Activated CD4-positive, alpha-beta T cell treated with anti-CD3 and anti-CD28 coated beads, Interleukin-2, amount 10 ng/mL, durations not matched to agents 7 days and 5 days (primary cell): ENCODE measurements around the gene NHP2. TPM values are rescaled to one million over a fixed set of nuclear protein-coding genes. Genes with fewer than 3 reads are reported as not detected.
"Not testable (repeated sequence)": the region's sequence is repeated elsewhere in the genome, so short reads cannot be mapped to it uniquely, and the experiment has no call there.

ENCODE experiments used
- CTCF ChIA-PET: fragments of 350-600 bp; sonication (Branson Sonifier 250); formaldehyde crosslinking; loops from one replicate; lab custom pipeline; 2021; ENCODE audit warnings: antibody characterized with exemption; lab: Charles Lee
- POLR2A ChIA-PET: fragments of 350-600 bp; sonication (Branson Sonifier 250); formaldehyde crosslinking; loops from one replicate; lab custom pipeline; 2021; ENCODE audit warnings: antibody characterized with exemption; lab: Charles Lee
- DNase-seq: peaks from one replicate; pipeline ENCODE4 v3.0.0-alpha.2; 2020
- H3K27ac Mint-ChIP-seq: one replicate; pipeline ENCODE4 v1.8.0; 2021; ENCODE audit warnings: mild to moderate bottlenecking, moderate library complexity, mixed read lengths
- H3K27me3 Mint-ChIP-seq: one replicate; pipeline ENCODE4 v1.8.0; 2021; ENCODE audit warnings: mixed read lengths
- H3K36me3 Mint-ChIP-seq: one replicate; pipeline ENCODE4 v1.8.0; 2021; ENCODE audit warnings: low read depth, mixed read lengths
- H3K4me1 Mint-ChIP-seq: one replicate; pipeline ENCODE4 v1.8.0; 2021; ENCODE audit warnings: mixed read lengths
- H3K4me3 Mint-ChIP-seq: one replicate; pipeline ENCODE4 v1.8.0; 2021; ENCODE audit warnings: mild to moderate bottlenecking, moderate library complexity, mixed read lengths
- H3K9me3 Mint-ChIP-seq: one replicate; pipeline ENCODE4 v1.8.0; 2021; ENCODE audit warnings: mixed read lengths
- total RNA-seq, 2 experiments: library from RNA; stranded (reverse); gene quantifications; one replicate each; pipeline ENCODE4 v1.2.3, GENCODE V29; 2021

NHP2 gene
- total RNA-seq, 2 experiments from 2014 or later = 145 TPM

DNA sequence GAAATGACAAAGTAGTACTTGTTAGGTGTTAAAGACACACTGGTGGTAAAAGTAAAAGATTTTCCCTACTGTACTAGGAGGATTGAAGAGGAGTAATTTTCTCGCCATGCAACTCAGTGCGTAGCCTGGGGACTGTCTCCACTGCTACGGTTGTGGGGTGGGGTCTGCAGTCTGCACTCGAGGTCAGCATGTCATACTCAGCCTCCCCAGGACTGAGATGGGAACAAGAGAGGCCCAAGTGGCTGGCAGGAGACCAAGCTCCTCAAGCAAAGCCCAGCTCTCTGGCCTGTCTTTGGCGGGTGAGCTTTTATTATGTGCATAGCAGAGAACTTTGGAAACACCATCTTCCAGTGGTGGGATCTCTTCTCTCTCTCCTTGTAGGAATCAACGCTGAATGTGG, 10.4 kb downstream of the NHP2 start:
- Mint-ChIP-seq H3K27me3 (no peaks in the 10 kb centered on the region), H3K4me1 (peaks cover 1% of the 10 kb centered on the region), H3K36me3 (peaks cover 27% of the 10 kb centered on the region), H3K9me3 (no peaks in the 10 kb centered on the region), H3K27ac (no peak overlapping the region), H3K4me3 (no peak overlapping the region)
- CTCF ChIA-PET = interaction anchor here (0.8 to 2.3 kb wide), 6 partner anchors 9 to 67 kb away, joined by 3 to 21 read pairs (median 4); no protein-coding TSS in a partner anchor
- no peak for DNase-seq
- POLR2A ChIA-PET = no interaction called here

DNA sequence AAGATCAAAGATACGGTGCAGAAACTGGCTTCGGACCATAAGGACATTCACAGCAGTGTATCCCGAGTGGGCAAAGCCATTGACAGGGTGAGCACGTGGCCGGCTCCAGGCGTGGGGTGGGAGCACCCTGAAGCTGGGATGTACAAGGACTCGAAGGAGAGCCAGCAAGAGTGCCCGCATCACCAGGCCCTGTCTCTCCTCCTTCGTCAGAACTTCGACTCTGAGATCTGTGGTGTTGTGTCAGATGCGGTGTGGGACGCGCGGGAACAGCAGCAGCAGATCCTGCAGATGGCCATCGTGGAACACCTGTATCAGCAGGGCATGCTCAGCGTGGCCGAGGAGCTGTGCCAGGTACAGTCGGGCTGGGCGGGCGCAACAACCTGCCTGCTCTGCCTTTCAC, 11.0 kb downstream of the NHP2 start:
- Mint-ChIP-seq H3K36me3 (peaks cover 21% of the 10 kb centered on the region), H3K4me3 (no peak overlapping the region), H3K9me3 (no peaks in the 10 kb centered on the region), H3K4me1 (no peaks in the 10 kb centered on the region), H3K27me3 (no peaks in the 10 kb centered on the region), H3K27ac (no peak overlapping the region)
- CTCF ChIA-PET = interaction anchor here (0.9 to 2.3 kb wide), 4 partner anchors 10 to 66 kb away, joined by 3 to 21 read pairs (median 3); no protein-coding TSS in a partner anchor
- no peak for DNase-seq
- POLR2A ChIA-PET = interaction anchor here (0.8 kb wide), 1 partner anchor 11 kb away, joined by 3 read pairs; the partner anchor contains the start of gene NHP2

- DNase-seq = no peak
- H3K4me3 Mint-ChIP-seq = no peak overlapping the region
- H3K36me3 Mint-ChIP-seq = peaks cover 15% of the 10 kb centered on the region
- peaks cover 1% of the 10 kb centered on the region for H3K4me1 Mint-ChIP-seq
- POLR2A ChIA-PET = no interaction called here
- no peaks in the 10 kb centered on the region for H3K27me3 Mint-ChIP-seq
- no peaks in the 10 kb centered on the region for H3K9me3 Mint-ChIP-seq
- no peak overlapping the region for H3K27ac Mint-ChIP-seq
- CTCF ChIA-PET = interaction anchor here (0.6 to 1.2 kb wide), 3 partner anchors 8 to 189 kb away, joined by 3 read pairs; no protein-coding TSS in a partner anchor
Observed at GRCh38 chr5:178141550-178141949, 12.1 kb downstream of the NHP2 start.

DNA sequence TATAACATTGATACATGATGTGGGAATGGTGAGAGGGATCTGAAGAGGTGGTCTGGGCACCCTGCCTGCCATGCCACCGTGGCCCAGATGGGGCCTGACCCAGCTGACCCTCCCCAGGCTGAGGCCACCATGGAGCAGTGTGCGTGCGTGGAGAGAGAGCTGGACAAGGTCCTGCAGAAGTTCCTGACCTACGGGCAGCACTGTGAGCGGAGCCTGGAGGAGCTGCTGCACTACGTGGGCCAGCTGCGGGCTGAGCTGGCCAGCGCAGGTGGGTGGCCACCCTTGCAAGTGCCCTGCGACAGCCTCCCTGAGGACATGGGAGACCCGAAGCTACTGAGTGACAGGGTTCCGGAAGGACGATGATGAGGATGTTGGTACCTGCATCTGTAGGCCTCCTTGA, 15.7 kb downstream of the NHP2 start:
- ChIA-PET POLR2A (no interaction called here), CTCF (interaction anchor here (1.4 to 6.0 kb wide), 2 partner anchors 15 to 18 kb away, joined by 4 to 39 read pairs; no protein-coding TSS in a partner anchor)
- H3K4me3 Mint-ChIP-seq = no peak overlapping the region
- DNase-seq = no peak
- no peaks in the 10 kb centered on the region for H3K27me3 Mint-ChIP-seq
- H3K4me1 Mint-ChIP-seq = peaks cover 9% of the 10 kb centered on the region
- H3K9me3 Mint-ChIP-seq = no peaks in the 10 kb centered on the region
- H3K36me3 Mint-ChIP-seq = peaks cover 7% of the 10 kb centered on the region
- H3K27ac Mint-ChIP-seq = no peak overlapping the region

- Mint-ChIP-seq H3K36me3 (peaks cover 7% of the 10 kb centered on the region), H3K9me3 (no peaks in the 10 kb centered on the region), H3K4me3 (no peak overlapping the region), H3K27ac (no peak overlapping the region), H3K27me3 (no peaks in the 10 kb centered on the region), H3K4me1 (peaks cover 12% of the 10 kb centered on the region)
- ChIA-PET CTCF (interaction anchor here (0.6 to 6.0 kb wide), 5 partner anchors 9 to 26 kb away, joined by 3 to 39 read pairs (median 6); partner anchors contain the start of gene NHP2), POLR2A (no interaction called here)
- no peak for DNase-seq
Observed at GRCh38 chr5:178136990-178137389, 16.7 kb downstream of the NHP2 start.

- peak overlapping the region; percentile 88 for H3K27ac Mint-ChIP-seq
Observed at GRCh38 chr5:178131446-178131996, 22.2 kb downstream of the NHP2 start.

DNA sequence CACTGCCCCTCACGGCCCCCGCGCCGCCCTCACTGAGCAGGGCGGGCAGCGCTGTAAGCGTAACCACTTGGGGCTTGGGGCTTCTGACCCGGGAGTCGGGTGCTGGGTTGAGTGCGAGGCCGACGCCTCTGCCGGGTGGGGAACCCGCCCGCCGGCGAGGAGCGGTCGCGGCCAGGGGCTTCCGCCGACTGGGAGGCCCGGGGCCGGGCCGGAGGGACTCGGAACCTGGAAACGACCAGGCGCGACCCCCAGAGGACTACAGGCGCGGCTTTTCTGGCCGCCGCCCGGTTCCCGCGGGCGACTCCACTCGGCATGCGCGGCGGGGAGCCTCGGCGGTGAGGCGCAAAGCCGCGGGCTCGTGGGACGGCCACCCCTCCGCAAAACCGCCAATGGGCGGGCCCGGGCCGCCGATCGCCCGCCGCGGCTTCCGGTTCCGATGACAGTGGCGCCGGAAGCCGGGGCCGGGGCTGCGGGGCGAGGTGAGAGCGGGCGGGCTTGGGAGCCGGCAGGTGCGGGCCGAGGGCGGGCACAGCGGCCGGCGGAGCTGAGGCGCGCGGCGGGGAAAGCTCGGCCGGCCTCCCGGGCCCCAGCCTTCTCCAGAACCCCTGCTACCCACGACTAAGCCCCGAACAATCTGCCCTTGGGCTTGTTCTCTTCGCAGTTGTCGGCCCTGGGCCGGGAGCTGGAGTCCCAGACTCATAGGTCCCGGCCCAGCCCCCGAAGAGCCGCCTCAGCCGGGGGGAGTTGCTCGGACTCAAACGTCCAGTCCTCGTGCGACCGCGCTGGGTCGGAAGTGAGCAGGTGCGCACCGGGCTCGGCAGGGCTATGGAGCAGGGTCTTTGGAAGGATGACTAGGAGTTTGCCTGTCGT, 22.9 kb downstream of the NHP2 start, which contains the start of gene RMND5B:
Gene RMND5B, plus strand, starts transcription at position 439 of the 870 bp plus-strand sequence. CDS start 7,106 bp downstream, outside the sequence.
- Mint-ChIP-seq H3K9me3 (no peaks in the 10 kb centered on the region), H3K36me3 (no peaks in the 10 kb centered on the region), H3K4me1 (peaks cover 27% of the 10 kb centered on the region), H3K4me3 (peak within 1 kb of the TSS; percentile 80), H3K27me3 (no peaks in the 10 kb centered on the region), H3K27ac (peak within 1 kb of the TSS; percentile 88)
- ChIA-PET CTCF (interaction anchor here (1.0 to 3.1 kb wide), 3 partner anchors 10 to 19 kb away, joined by 3 to 17 read pairs (median 3); partner anchors contain the start of gene N4BP3), POLR2A (interaction anchor here (0.6 kb wide), 1 partner anchor 20 kb away, joined by 3 read pairs; no protein-coding TSS in a partner anchor)
- DNase-seq = peak; percentile 79

More at GRCh38 chr5:178131446-178131996, 22.2 kb downstream of the NHP2 start:
- Mint-ChIP-seq H3K27me3 (no peaks in the 10 kb centered on the region), H3K4me1 (peaks cover 26% of the 10 kb centered on the region), H3K9me3 (no peaks in the 10 kb centered on the region), H3K36me3 (no peaks in the 10 kb centered on the region), H3K4me3 (peak overlapping the region; percentile 80)
- ChIA-PET CTCF (interaction anchor here (1.0 to 3.1 kb wide), 4 partner anchors 11 to 18 kb away, joined by 3 to 17 read pairs (median 4); partner anchors contain the start of gene N4BP3), POLR2A (interaction anchor here (0.6 kb wide), 1 partner anchor 20 kb away, joined by 3 read pairs; no protein-coding TSS in a partner anchor)
- no peak for DNase-seq

- peak overlapping the region; percentile 67 for H3K4me3 Mint-ChIP-seq
- H3K36me3 Mint-ChIP-seq, POLR2A ChIA-PET, H3K27me3 Mint-ChIP-seq, DNase-seq, H3K9me3 Mint-ChIP-seq: not testable (repeated sequence)
- H3K27ac Mint-ChIP-seq = peak overlapping the region; percentile 75
- H3K4me1 Mint-ChIP-seq = peaks cover 27% of the 10 kb centered on the region
- CTCF ChIA-PET = interaction anchor here (0.7 to 3.1 kb wide), 2 partner anchors 9 to 13 kb away, joined by 3 to 17 read pairs; no protein-coding TSS in a partner anchor
Observed at GRCh38 chr5:178130234-178130575, 23.5 kb downstream of the NHP2 start.

GRCh38 chr5:178129296-178129695, 24.4 kb downstream of the NHP2 start:
- H3K27me3 Mint-ChIP-seq = no peaks in the 10 kb centered on the region
- CTCF ChIA-PET = interaction anchor here (0.7 to 3.1 kb wide), 2 partner anchors 8 to 12 kb away, joined by 3 to 17 read pairs; no protein-coding TSS in a partner anchor
- POLR2A ChIA-PET = no interaction called here
- H3K9me3 Mint-ChIP-seq = no peaks in the 10 kb centered on the region
- H3K4me3 Mint-ChIP-seq = no peak overlapping the region
- no peaks in the 10 kb centered on the region for H3K36me3 Mint-ChIP-seq
- peaks cover 27% of the 10 kb centered on the region for H3K4me1 Mint-ChIP-seq
- no peak overlapping the region for H3K27ac Mint-ChIP-seq
- DNase-seq = no peak

DNA sequence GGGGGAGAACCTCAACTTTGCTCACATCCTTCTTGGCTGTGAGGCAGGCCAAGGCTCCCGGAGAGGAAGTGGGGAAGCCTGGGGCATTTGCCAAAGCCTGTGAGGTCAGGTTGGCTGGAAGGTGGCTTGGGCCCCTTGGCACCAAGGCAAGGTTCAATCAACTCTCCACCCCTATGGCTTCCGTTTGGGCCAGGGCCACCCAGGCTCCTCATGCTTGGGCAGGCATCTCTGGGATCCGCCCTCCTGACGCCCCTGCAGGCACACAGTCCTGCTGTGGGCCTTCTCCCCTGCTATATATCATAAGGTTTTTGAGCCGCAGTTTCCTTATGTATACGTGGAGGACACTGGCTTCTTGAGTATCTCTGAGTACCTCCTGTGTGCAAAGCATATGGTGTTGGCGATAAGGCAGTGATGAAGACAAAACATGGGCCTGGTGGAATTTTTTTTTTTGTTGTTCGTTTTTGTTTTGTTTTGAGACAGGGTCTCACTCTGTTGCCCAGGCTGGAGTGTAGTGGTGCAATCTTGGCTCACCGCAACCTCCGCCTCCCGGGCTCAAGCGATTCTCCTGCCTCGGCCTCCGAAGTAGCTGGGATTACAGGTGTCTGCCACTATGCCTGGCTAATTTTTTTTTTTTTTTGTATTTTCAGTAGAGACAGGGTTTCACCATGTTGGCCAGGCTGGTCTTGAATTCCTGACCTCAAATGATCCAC, 26.2 kb downstream of the NHP2 start:
- H3K36me3 Mint-ChIP-seq, POLR2A ChIA-PET, DNase-seq, H3K9me3 Mint-ChIP-seq, CTCF ChIA-PET, H3K4me3 Mint-ChIP-seq, H3K27me3 Mint-ChIP-seq: not testable (repeated sequence)
- peak overlapping the region; percentile 58 for H3K27ac Mint-ChIP-seq
- peaks cover 19% of the 10 kb centered on the region for H3K4me1 Mint-ChIP-seq

DNA sequence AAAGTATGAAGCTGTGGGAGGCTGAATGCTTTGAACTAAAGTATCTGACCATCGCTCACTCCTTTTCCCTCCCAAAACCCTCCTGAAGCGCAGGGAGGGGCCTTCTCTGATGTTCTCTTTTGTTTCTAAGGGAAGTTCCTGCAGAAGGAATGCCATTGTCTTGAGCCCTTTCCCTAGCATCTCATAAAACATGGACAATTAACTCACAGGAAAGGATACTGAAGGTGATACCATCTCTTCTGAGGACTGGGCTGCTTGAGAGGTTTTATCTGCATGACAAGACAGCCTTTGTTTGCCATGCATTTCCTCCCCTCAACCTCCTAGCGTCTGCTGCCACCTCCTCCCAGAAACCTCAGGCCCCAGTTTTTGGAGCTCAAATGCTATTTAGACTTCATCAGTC, 27.1 kb downstream of the NHP2 start:
- H3K36me3 Mint-ChIP-seq = no peaks in the 10 kb centered on the region
- ChIA-PET CTCF (interaction anchor here (0.7 kb wide), 1 partner anchor 36 kb away, joined by 3 read pairs; no protein-coding TSS in a partner anchor), POLR2A (no interaction called here)
- no peaks in the 10 kb centered on the region for H3K27me3 Mint-ChIP-seq
- H3K9me3 Mint-ChIP-seq = no peaks in the 10 kb centered on the region
- H3K4me1 Mint-ChIP-seq = peaks cover 14% of the 10 kb centered on the region
- H3K4me3 Mint-ChIP-seq = no peak overlapping the region
- no peak for DNase-seq
- H3K27ac Mint-ChIP-seq = no peak overlapping the region
